Activated T-helper 2 cell treated with anti-CD3 and anti-CD28 coated beads, Interferon-gamma antibody, Interleukin-2, Interleukin-4, amounts not matched to agents 10 μg/mL and 5 μg/mL and 100 μg/mL, durations not matched to agents 14 hours and 24 hours and 36 hours (primary cell): ENCODE results near the gene TM9SF3. TPM values are rescaled to one million over a fixed set of nuclear protein-coding genes. Genes with fewer than 3 reads are reported as not detected.

Source experiments
- DNase-seq: peaks from one replicate; pipeline ENCODE4 v3.0.0; 2021; ENCODE audit warnings: low spot score
- H3K27ac Mint-ChIP-seq: one replicate; pipeline ENCODE4 v1.8.0; 2021; ENCODE audit warnings: mixed read lengths
- H3K27me3 Mint-ChIP-seq: one replicate; pipeline ENCODE4 v1.8.0; 2021; ENCODE audit warnings: low read depth, mixed read lengths
- H3K36me3 Mint-ChIP-seq: one replicate; pipeline ENCODE4 v1.8.0; 2021; ENCODE audit warnings: low read depth, mixed read lengths
- H3K4me1 Mint-ChIP-seq: one replicate; pipeline ENCODE4 v1.8.0; 2021; ENCODE audit warnings: low read depth, mixed read lengths
- H3K4me3 Mint-ChIP-seq: one replicate; pipeline ENCODE4 v1.8.0; 2021; ENCODE audit warnings: low read depth, mild to moderate bottlenecking, moderate library complexity, mixed read lengths
- H3K9me3 Mint-ChIP-seq: one replicate; pipeline ENCODE4 v1.8.0; 2021; ENCODE audit warnings: mixed read lengths
- intact Hi-C: fragments of 100-400 bp; cut with micrococcal nuclease; formaldehyde crosslinking; loops from one replicate; pipeline ENCODE4 v1.15.1; 2023
- total RNA-seq: library from RNA; stranded (reverse); gene quantifications from 2 replicates; pipeline ENCODE4 v1.2.3, GENCODE V29; 2022

Gene TM9SF3
- total RNA-seq, result 81.3 and 82.3 TPM in 2 replicates

DNA sequence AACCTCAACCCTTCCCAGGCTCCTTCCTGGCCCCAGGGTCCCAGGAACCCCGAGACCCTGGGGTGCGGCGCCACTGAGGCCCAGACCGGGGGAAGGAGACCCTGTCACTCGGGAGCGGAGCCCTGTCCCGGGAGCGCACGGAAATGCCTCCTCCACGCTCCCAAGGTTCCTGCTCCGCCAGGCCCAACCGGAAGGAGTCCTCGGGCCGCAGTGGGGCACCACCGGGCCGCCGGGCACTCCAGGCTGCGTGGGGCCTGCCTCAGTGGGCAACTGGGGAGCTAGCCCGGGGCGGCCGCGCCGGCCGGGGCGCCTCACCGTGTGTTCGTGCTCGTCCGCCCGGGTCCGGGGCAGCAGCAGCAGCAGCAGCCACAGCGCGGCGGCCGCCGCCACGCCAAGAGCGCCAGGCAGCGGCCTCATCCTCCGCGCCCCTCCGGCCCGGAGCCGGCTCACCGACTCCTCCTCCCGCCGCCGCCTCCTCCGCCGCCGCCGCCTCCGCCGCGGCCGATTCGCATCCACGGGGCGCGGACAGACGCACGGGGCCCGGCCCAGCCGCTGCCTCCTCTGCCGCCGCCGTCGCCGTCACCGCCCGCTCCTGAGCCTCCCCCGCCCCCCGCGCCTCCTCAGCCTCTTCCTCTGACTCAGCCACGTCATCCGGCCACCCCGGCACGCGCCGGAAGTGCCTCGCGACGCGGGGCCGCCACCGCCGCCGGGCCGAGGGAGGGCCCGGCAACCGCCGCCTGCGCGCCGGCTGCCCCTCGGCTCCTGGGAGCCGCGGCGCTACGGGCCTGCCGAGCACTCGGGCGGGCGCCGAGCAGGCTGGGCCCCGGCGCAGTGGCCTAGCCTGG, at the start of gene TM9SF3:
TM9SF3 (minus strand) TSS at position 594 of the 845 bp plus-strand sequence; CDS start at position 417, 177 bp downstream.
- Mint-ChIP-seq H3K27ac (peak within 1 kb of the TSS; percentile 88), H3K4me1 (peaks cover 29% of the 10 kb centered on the region), H3K27me3 (peaks cover 10% of the 10 kb centered on the region), H3K36me3 (peaks cover 24% of the 10 kb centered on the region), H3K4me3 (peak within 1 kb of the TSS; percentile 95), H3K9me3 (no peaks in the 10 kb centered on the region)
- peak; percentile 87 for DNase-seq
- intact Hi-C loops, result loop anchor here (1.0 to 10.0 kb wide), 5 partner anchors 56 to 738 kb away; partner anchors contain the start of genes LCOR, TLL2 and ZNF518A

DNA sequence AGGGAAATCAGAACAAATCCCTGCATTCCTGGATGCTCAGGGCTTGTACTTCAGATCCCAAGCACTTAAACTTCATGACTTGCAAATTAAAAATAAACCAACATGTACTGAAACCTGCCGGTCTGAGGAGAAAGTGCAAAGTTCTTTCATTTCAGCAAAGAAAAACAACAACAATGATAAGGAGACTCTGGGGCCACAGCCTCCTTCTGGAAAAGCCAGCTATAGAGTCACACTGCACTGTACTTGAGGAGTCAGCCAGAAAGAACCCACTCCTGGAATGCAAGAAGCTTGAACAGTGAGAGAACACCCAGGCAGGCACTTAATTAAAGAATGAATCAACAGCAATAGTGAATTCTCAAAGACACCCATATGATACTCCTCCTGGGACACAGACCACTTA, 49.7 kb upstream of the TM9SF3 start:
- H3K4me3 Mint-ChIP-seq, result no peak overlapping the region
- no peak for DNase-seq
- peaks cover 14% of the 10 kb centered on the region for H3K27me3 Mint-ChIP-seq
- intact Hi-C loops, result no loop called here
- H3K4me1 Mint-ChIP-seq, result peaks cover 2% of the 10 kb centered on the region
- no peaks in the 10 kb centered on the region for H3K36me3 Mint-ChIP-seq
- no peak overlapping the region for H3K27ac Mint-ChIP-seq
- no peaks in the 10 kb centered on the region for H3K9me3 Mint-ChIP-seq

DNA sequence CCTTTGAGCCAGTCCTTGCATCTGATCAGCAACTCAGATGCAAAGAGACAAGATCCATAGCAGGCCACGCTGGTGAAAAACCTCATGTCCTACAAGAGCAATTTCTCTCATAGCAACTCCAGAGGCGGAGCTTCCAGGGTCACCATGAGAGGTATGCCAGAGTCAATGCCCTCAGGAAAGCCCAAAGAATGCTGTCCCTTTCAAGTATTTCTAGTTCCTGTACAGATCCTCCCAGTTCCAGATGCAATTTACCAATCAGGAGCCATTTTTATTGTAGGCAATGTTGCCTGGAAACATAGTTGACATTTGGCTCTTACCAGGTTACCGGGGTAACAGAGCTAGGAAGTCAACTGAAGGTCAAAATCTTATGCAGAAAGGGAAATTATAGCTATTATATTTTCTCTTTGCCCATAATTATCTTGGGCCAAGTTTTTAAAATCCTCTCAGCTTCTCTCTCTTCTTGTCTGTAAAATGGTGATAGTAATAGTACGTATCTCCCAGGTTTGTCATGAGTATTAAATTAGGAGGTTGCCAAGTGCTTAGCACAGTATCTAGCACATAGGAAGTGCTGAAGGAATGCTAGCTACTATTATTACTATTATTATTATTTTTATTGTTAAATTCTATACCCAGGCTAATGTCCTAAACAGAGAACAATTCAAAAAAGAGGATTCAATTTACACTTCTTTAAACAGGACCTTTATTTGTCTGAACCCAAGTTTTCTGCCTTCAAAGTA, 46.3 kb upstream of the TM9SF3 start:
- no peak for DNase-seq
- intact Hi-C loops, result no loop called here
- Mint-ChIP-seq H3K4me1 (no peaks in the 10 kb centered on the region), H3K9me3 (no peaks in the 10 kb centered on the region), H3K27ac (no peak overlapping the region), H3K27me3 (peaks cover 4% of the 10 kb centered on the region), H3K36me3 (no peaks in the 10 kb centered on the region), H3K4me3 (no peak overlapping the region)

DNA sequence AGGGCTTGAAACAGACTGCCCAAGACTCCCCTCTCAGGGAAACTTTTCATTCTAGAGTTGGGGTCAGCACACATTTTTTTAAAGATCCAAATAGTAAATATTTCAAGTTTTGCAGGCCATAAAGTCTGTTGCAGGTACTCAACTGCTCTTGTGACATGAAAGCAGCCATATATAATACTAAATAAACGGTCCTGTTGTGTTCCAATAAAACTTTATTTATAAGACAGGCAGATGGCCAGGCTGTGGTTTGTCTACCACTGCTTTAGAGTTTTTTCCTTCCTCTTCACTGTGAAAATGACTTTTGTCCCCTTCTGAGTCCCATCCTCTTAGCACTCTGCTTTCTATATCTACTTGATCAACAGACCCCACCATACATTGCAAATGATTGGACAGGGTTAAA, 40.5 kb upstream of the TM9SF3 start:
- no peaks in the 10 kb centered on the region for H3K36me3 Mint-ChIP-seq
- no peaks in the 10 kb centered on the region for H3K27me3 Mint-ChIP-seq
- no peak overlapping the region for H3K4me3 Mint-ChIP-seq
- intact Hi-C loops, result no loop called here
- no peaks in the 10 kb centered on the region for H3K9me3 Mint-ChIP-seq
- no peak for DNase-seq
- H3K4me1 Mint-ChIP-seq, result no peaks in the 10 kb centered on the region
- H3K27ac Mint-ChIP-seq, result no peak overlapping the region

DNA sequence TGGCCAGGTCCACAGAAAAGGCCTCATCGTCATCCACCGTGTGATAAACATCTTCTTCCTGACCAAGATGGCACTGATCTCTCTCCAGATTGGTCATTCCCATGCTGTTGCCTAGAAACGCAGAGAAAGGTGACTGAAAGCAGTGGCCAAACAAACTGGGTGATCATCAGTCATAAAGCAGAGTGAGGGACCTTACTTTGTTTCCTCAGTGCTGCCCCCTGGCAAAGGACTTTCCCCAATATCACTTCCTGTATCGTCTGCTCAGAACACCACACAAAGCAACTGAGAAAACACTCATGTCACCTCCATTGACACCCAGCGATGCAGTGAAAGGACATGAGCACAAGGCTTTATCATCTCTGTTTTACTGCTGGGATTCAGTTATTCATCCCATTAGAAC, 40.0 kb upstream of the TM9SF3 start:
- no peaks in the 10 kb centered on the region for H3K9me3 Mint-ChIP-seq
- intact Hi-C loops, result no loop called here
- H3K4me1 Mint-ChIP-seq, result no peaks in the 10 kb centered on the region
- no peaks in the 10 kb centered on the region for H3K27me3 Mint-ChIP-seq
- H3K36me3 Mint-ChIP-seq, result no peaks in the 10 kb centered on the region
- DNase-seq, result no peak
- no peak overlapping the region for H3K27ac Mint-ChIP-seq
- H3K4me3 Mint-ChIP-seq, result no peak overlapping the region

DNA sequence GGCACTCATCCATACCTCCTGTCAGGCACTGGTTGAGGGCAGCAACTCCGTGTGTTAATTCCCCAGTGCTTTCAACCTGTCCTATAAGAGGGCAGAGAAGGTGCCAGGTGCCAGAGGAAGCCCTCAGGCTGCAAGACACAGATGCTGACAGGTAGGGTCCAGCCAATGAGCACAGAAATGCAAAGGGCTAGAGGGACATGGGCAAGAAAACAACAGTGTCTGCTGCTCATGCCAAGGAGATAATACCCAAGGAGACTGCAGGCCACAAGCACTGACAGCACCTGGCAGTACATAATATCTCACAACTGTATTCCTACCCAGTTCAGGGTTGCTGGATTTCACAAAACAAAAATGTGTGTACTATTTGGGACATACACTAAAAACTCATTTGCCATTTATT, 38.4 kb upstream of the TM9SF3 start:
- no peak overlapping the region for H3K27ac Mint-ChIP-seq
- H3K9me3 Mint-ChIP-seq, result no peaks in the 10 kb centered on the region
- DNase-seq, result no peak
- no peaks in the 10 kb centered on the region for H3K27me3 Mint-ChIP-seq
- intact Hi-C loops, result no loop called here
- no peak overlapping the region for H3K4me3 Mint-ChIP-seq
- H3K4me1 Mint-ChIP-seq, result no peaks in the 10 kb centered on the region
- H3K36me3 Mint-ChIP-seq, result no peaks in the 10 kb centered on the region

DNA sequence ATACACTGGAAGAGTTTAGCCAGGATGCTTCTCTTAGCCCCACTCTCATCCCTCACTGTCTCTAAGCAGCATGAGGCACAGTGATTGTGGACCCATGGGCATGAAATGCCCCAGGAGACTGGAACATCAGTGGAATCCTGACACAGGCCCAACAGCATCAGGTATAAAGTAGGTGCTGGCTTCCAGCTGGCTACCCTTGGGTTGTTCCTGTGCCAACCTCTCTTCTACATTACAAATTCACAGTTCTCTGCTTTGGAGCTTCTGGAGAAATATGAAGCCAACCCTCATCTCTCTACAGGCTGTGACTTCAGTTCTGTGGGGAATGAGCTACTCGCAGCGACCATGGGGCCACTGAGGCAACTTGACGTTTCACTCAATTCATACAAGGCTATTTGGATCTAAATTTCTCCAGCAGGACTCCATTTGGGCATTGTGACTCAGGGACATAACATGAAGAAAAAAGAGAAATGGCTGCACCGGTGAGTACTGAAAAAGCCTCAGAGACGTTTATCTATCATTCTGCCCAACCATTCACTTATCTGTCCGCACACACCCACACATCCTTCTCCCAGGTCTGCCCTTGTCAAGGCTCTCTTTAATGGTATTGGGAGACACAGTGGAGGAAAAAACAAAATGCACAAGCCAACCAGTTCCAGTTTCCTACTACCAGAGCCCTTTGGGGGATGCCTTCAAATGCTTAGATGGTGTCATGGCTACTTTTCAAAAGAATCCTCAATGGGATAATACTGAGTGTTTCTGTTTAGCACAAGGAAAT, 35.4 kb upstream of the TM9SF3 start:
- intact Hi-C loops, result no loop called here
- no peaks in the 10 kb centered on the region for H3K36me3 Mint-ChIP-seq
- no peak overlapping the region for H3K27ac Mint-ChIP-seq
- no peaks in the 10 kb centered on the region for H3K27me3 Mint-ChIP-seq
- H3K4me3 Mint-ChIP-seq, result no peak overlapping the region
- no peak for DNase-seq
- no peaks in the 10 kb centered on the region for H3K4me1 Mint-ChIP-seq
- no peaks in the 10 kb centered on the region for H3K9me3 Mint-ChIP-seq

DNA sequence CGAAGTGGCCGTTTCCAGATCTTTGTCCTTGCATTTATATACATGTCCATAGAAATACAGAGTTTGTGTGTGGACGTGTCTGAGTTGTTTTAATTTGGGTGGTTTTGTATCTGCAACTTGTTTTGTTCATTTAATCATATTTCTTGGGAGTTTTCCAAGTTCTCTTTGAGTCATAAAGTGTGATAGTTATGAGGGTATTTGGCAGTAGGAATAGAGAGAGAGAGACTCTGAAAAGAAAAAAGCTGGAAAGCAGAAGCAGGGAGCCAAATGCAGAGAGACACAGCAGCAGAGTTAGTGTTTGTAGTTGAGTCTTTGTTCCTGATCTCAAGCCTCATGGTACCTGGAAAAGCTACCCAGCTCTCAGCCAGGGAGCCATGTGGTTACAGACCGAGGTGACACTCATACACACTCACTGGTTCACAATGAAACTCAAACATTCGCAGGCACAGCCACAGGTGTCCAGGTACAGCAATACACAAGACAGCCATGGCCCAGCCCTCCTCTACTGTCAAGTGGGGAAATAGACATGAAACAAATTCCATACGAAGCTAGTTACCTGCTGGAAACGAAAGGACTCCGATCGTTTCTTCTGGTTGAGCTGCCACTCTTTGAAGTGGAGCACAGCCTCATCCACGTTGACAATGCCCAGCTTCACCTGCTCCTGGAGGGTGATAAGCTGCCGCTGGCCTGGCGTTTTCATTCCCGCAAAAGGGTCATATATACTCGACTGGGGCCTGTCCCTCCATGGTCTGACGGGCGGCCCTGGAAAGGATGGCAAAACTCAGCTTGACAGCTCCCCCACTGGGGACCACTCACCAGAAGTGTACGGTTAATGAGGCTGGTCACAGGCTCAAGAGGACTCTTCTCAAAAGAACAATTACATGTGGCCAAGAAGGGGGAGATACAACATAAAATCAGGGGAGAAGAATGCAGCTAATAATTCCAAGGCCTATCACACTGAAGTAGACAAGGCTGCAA, 33.3 kb upstream of the TM9SF3 start:
- Mint-ChIP-seq H3K27me3 (no peaks in the 10 kb centered on the region), H3K9me3 (no peaks in the 10 kb centered on the region), H3K4me3 (no peak overlapping the region), H3K27ac (no peak overlapping the region), H3K36me3 (no peaks in the 10 kb centered on the region), H3K4me1 (no peaks in the 10 kb centered on the region)
- no peak for DNase-seq
- intact Hi-C loops, result no loop called here

DNA sequence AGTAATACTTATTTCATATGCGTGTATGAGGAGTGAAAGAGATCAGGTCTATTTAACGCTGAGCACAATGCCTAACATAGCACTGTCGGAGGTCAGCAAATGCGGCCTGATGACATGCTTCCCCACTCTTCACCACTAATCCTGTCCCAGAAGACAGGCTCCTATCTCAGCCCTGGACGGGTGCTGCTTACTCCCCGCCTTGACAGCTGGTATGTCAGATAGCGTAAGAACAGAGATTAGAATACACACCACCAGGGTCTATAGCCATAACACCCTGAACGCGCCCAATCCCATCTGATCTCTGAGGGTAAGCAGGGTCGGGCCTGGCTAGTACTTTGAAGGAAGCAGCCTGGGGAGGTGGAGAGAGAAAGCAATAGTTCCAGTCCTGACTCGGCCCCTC, 32.3 kb upstream of the TM9SF3 start:
- no peaks in the 10 kb centered on the region for H3K36me3 Mint-ChIP-seq

DNA sequence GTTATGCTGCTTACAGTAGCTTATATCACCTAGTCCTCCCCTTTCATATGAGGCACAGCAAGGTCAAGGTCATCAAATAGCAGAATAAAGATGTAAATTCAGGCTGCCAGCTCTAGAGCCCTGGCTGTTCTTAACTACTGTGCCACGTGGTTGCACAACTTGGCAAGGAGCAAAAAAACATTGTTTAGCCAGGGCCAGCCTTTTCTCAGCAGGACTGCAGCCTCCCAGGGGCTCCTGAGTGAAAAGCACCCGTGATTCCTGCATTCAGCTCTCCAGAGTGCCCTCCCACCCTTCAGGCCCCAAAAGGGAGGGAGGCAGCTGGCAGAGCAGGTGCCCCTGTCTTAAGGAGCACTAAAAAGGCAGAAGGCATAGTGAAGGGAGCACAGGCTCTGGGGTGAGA, 31.8 kb upstream of the TM9SF3 start:
- no peak for DNase-seq
- H3K27me3 Mint-ChIP-seq, result no peaks in the 10 kb centered on the region
- H3K4me1 Mint-ChIP-seq, result no peaks in the 10 kb centered on the region
- no peak overlapping the region for H3K4me3 Mint-ChIP-seq
- no peaks in the 10 kb centered on the region for H3K9me3 Mint-ChIP-seq
- intact Hi-C loops, result no loop called here
- H3K36me3 Mint-ChIP-seq, result no peaks in the 10 kb centered on the region
- no peak overlapping the region for H3K27ac Mint-ChIP-seq

More for the DNA sequence above, 32.3 kb upstream of the TM9SF3 start:
- intact Hi-C loops, result no loop called here
- Mint-ChIP-seq H3K27me3 (no peaks in the 10 kb centered on the region), H3K4me3 (no peak overlapping the region), H3K27ac (no peak overlapping the region), H3K9me3 (no peaks in the 10 kb centered on the region), H3K4me1 (no peaks in the 10 kb centered on the region)
- no peak for DNase-seq

DNA sequence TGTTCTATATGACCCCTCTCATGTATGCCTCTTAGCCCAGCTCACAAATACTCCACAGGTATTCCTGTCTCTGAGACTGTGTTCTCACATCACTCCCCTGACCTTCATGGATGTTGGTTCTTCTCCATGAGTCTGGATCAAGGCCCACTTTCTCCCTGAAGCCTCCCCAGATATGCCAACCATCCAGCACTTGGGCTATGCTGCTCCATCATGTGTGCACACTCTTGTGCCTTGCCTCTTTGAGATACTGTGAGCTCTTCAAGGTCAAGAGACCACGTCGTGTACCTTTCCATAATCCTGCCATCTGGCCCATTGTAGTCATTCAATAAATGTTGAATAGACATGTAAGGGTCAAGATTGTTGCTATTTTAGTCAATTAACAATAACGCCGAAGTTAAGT, 30.1 kb upstream of the TM9SF3 start:
- no peak overlapping the region for H3K27ac Mint-ChIP-seq
- no peak for DNase-seq
- no peaks in the 10 kb centered on the region for H3K27me3 Mint-ChIP-seq
- no peaks in the 10 kb centered on the region for H3K4me1 Mint-ChIP-seq
- intact Hi-C loops, result no loop called here
- no peak overlapping the region for H3K4me3 Mint-ChIP-seq
- no peaks in the 10 kb centered on the region for H3K36me3 Mint-ChIP-seq
- no peaks in the 10 kb centered on the region for H3K9me3 Mint-ChIP-seq

DNA sequence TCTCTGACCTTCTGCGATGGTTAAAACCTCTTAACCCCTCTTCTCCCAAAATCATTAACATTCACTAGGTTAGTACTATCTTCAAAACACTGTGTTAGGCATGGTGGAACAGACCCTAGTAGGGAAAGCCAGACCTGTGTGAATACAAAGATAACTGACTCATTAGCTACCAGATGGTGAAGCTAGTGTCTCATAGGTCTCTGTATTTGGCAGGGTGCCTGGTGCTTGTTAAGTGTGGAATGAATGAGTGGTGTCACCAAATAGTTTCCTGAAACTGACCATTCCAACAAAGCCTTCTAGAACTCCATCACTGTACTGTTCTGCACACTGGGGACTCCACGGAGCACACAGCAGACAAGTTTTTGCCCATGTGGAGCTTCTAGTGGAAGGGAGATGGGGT, 27.7 kb upstream of the TM9SF3 start:
- DNase-seq, result no peak
- Mint-ChIP-seq H3K4me3 (no peak overlapping the region), H3K36me3 (no peaks in the 10 kb centered on the region), H3K9me3 (no peaks in the 10 kb centered on the region), H3K27ac (no peak overlapping the region), H3K27me3 (no peaks in the 10 kb centered on the region), H3K4me1 (peaks cover 1% of the 10 kb centered on the region)
- intact Hi-C loops, result no loop called here
